ENCODE measurements around the gene FICD. TPM values are rescaled to one million over a fixed set of nuclear protein-coding genes. Genes with fewer than 3 reads are reported as not detected.
A peak's percentile ranks its signal among the peaks of the same experiment; 100 is the strongest.
"Not testable (repeated sequence)": the region's sequence is repeated elsewhere in the genome, so short reads cannot be mapped to it uniquely, and the experiment has no call there.

The FICD gene
- polyA plus RNA-seq, 1 donor from 2014 or later: 3.5 TPM

DNA sequence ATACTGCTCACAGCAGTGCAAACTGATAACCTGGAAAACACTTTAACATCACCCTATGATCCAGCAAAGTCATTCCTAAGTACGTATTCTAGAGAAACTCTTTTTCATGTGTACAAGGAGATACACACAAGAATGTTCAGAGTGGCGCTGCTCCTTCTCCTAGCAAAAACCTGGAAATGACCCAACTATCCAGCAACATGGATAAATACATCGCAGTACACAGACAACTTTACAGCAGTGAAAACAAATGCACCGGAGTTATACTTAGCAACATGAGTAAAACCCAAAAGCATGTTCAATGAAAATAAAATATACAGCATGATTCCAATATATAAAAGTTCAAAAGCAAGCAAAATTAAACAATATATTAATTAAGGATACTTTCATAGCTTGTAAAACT, 27.2 kb downstream of the FICD start:
- Mint-ChIP-seq H3K4me1 (peaks cover 19 to 27% (median 20%) of the 10 kb centered on the region in 3 donors), H3K27ac (peak overlapping the region in 2 of 3 donors; percentile 18 to 90), H3K36me3 (peaks cover 8% of the 10 kb centered on the region), H3K4me3 (peak overlapping the region in 2 of 4 donors; percentile 52 to 94), H3K27me3 (no peaks in the 10 kb centered on the region), H3K9me3 (no peaks in the 10 kb centered on the region)

DNA sequence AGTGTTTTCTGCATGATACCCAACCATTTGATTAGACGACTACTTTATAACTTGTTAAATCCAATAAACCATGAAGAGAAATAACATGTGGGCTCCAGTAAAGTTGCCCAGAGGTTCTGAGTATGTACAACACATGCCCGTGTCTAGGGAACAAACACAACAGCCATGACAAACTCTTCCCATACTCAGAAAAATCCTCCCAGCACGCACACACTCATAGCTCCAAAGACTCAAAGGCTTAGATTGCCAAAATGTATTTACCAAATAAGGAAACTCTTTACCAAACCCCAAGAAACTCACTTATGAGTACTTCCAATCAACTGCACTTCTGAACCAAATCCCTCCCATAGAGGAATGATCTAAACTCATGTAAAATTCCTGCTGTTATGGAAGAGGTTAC, 28.6 kb downstream of the FICD start:
- H3K4me3 Mint-ChIP-seq: no peak overlapping the region
- no peaks in the 10 kb centered on the region for H3K27me3 Mint-ChIP-seq
- no peaks in the 10 kb centered on the region for H3K9me3 Mint-ChIP-seq
- peaks cover 4% of the 10 kb centered on the region for H3K36me3 Mint-ChIP-seq
- H3K27ac Mint-ChIP-seq: peak overlapping the region in 2 of 3 donors; percentile 20 to 70
- peaks cover 22 to 36% (median 29%) of the 10 kb centered on the region in 3 donors for H3K4me1 Mint-ChIP-seq

DNA sequence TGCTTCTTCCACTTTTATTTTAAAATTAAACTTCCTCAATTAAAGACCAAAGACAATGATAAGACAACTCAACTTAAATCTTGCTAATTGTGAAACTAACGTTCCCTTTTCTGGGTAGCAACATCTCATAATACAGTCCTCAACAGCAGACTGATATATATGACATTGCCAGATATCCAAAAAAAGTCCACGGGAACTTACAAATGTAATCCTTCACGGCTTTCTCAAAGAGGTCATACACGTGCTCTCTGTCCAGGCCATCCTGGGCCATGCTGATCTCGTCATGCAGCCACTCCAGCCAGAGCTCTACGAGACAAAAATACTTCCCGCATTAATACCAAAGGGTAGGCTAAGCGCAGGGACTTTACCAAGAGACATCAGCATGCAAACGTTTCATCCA, 32.6 kb downstream of the FICD start:
- Mint-ChIP-seq H3K27ac (peak overlapping the region in 1 of 3 donors; percentile 35), H3K27me3 (no peaks in the 10 kb centered on the region), H3K4me1 (peaks cover 32 to 46% (median 37%) of the 10 kb centered on the region in 3 donors), H3K9me3 (no peaks in the 10 kb centered on the region), H3K36me3 (peaks cover 4% of the 10 kb centered on the region), H3K4me3 (peak overlapping the region in 1 of 4 donors; percentile 4)

DNA sequence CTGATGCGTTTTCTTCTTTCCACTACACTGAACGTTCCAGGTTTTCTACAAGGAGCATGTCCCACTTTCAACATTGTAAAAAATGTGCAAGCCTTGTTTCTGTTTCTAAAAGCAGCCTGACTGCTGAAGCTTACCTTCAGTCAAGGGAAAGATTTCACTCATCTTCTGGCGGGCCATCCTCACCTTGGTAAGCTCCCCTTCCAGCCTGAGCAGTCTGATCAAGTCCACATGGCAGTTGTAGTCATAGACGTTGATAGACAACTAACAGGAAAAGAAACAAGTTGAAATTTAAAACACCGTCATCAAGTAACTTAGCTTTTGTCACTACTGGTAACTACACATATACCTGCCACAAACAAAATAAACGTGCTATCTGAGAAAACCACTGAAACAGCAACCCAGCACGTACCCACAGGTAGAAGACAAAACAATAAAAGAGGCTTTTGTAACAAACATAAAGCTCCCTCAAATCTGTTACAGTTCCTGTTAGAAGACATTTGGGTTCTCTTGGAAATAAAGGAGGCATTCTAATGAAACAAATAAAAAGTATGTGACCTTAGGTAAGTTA, 34.0 kb downstream of the FICD start:
- H3K27me3 Mint-ChIP-seq: no peaks in the 10 kb centered on the region
- peaks cover under 1% of the 10 kb centered on the region for H3K36me3 Mint-ChIP-seq
- peaks cover 43 to 50% (median 46%) of the 10 kb centered on the region in 3 donors for H3K4me1 Mint-ChIP-seq
- H3K4me3 Mint-ChIP-seq: peak overlapping the region in 1 of 4 donors; percentile 37
- peak overlapping the region in 1 of 3 donors; percentile 47 for H3K27ac Mint-ChIP-seq
- H3K9me3 Mint-ChIP-seq: no peaks in the 10 kb centered on the region

DNA sequence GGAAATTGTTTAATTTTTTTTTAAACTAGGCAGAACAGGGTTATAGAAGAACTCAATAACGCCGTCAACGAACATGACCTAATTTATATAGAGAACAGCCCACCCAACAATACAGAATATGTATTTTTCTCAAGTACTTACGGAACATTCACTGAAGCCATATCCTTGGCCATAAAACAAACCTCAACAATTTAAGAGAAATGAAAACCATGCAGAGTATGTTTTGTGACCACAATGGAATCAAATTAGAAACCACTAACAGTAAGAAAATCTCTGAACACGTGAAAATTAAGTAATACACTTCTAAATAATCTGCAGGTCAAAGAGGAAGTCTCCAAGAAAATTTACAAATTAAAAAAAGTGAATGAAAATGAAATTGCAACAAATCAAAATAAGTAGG, 36.5 kb downstream of the FICD start:
- Mint-ChIP-seq H3K4me3 (peak overlapping the region in 2 of 4 donors; percentile 74), H3K27ac (peak overlapping the region in 1 of 3 donors; percentile 36), H3K27me3 (no peaks in the 10 kb centered on the region), H3K4me1 (peaks cover 42 to 61% (median 59%) of the 10 kb centered on the region in 3 donors), H3K9me3 (no peaks in the 10 kb centered on the region), H3K36me3 (no peaks in the 10 kb centered on the region)

DNA sequence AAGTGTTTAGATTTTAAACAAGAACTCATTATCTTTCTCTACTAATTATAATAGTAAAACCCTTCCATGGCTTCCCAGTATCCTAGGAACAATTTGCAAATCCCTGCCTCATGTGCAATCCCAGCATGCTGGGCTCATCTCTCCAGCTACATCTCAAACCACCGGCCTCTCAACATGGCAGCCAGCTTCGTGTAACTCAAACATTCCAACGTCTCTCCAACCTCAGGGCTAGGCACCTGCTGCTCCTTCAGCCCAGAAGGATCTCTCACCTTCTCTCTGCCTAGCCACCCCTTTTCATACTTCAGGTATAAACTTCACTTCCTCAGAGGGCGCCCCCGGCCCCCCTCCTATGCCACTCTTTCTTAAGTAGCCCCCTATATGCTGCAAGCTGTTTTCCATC, 38.7 kb downstream of the FICD start:
- no peaks in the 10 kb centered on the region for H3K36me3 Mint-ChIP-seq
- no peaks in the 10 kb centered on the region for H3K9me3 Mint-ChIP-seq
- peaks cover 49 to 62% (median 58%) of the 10 kb centered on the region in 3 donors for H3K4me1 Mint-ChIP-seq
- H3K27ac Mint-ChIP-seq: no peak overlapping the region
- peak overlapping the region in 2 of 4 donors; percentile 38 to 39 for H3K4me3 Mint-ChIP-seq
- no peaks in the 10 kb centered on the region for H3K27me3 Mint-ChIP-seq

DNA sequence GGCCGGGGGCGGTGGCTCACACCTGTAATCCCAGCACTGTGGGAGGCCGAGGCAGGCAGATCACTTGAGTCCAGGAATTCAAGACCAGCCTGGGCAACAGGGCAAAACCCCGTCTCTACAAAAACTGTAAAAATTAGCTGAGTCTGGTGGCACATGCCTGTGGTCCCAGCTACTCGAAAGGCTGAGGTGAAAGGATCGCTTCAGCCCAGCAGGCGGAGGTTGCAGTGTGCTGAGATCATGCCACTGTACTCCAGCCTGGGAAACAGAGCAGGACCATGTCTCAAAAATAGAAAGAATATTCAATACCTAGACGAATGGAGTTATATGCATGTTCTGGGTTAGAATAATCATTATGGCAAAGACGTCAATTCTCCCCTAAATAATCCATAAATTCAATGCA, 40.3 kb downstream of the FICD start:
- H3K4me1 Mint-ChIP-seq: peaks cover 55 to 67% (median 61%) of the 10 kb centered on the region in 3 donors
- H3K9me3 Mint-ChIP-seq, H3K27ac Mint-ChIP-seq, H3K4me3 Mint-ChIP-seq, H3K36me3 Mint-ChIP-seq, H3K27me3 Mint-ChIP-seq: not testable (repeated sequence)

DNA sequence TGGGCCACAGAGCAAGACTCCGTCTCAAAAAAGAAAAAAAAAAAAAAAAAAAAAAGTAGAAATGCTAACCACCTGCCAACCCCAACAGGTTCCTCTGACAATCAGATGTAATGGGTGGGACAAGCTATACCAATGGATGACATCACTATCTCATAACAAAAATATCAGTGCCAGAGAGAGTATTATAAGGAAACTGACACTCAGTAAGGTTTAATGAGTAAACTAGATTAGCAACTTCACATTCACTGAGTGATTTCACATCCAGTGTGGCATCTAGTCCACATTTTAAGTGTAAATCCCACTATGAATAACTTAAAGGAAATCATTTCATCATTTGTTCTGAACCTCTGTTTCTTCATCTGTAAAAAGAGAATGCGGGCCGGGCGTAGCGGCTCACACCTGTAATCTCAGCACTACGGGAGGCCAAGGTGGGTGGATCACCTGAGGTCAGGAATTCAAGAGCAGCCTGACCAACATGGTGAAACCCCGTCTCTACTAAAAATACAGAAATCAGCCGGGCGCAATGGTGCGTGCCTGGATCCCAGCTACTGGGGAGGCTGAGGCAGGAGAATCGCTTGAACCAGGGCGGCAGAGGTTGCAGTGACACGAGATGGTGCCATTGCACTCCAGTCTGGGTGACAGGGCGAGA, 44.1 kb downstream of the FICD start:
- no peaks in the 10 kb centered on the region for H3K9me3 Mint-ChIP-seq
- peak overlapping the region; percentile 23 to 69 (median 38) for H3K27ac Mint-ChIP-seq
- H3K4me1 Mint-ChIP-seq: peaks cover 37 to 48% (median 39%) of the 10 kb centered on the region in 3 donors
- peak overlapping the region; percentile 65 to 89 (median 83) for H3K4me3 Mint-ChIP-seq
- H3K27me3 Mint-ChIP-seq: no peaks in the 10 kb centered on the region
- no peaks in the 10 kb centered on the region for H3K36me3 Mint-ChIP-seq

DNA sequence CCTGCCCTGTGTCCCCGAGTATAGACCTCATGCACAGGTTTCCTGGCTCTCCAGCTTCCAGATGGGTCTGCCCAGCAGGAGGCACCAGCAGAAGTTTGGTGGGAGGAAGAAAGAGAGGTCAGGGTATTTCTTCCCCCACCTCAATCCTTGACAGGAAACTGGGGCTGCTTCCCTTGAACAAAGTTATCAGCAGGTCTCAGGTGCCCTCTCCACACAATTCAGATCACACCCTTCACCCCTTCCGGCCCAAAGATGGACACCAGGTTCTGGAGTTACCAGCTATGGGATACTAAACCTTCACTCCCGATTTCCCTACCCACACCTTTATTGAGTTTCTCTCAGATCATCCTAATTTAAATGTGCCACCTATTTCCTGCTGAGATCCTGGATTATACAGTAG, 44.7 kb downstream of the FICD start:
- H3K4me1 Mint-ChIP-seq: peaks cover 35 to 48% (median 36%) of the 10 kb centered on the region in 3 donors
- H3K27me3 Mint-ChIP-seq: no peaks in the 10 kb centered on the region
- no peaks in the 10 kb centered on the region for H3K36me3 Mint-ChIP-seq
- H3K9me3 Mint-ChIP-seq: no peaks in the 10 kb centered on the region
- H3K4me3 Mint-ChIP-seq: peak overlapping the region; percentile 97 to 100 (median 100)
- peak overlapping the region; percentile 97 to 99 (median 99) for H3K27ac Mint-ChIP-seq

DNA sequence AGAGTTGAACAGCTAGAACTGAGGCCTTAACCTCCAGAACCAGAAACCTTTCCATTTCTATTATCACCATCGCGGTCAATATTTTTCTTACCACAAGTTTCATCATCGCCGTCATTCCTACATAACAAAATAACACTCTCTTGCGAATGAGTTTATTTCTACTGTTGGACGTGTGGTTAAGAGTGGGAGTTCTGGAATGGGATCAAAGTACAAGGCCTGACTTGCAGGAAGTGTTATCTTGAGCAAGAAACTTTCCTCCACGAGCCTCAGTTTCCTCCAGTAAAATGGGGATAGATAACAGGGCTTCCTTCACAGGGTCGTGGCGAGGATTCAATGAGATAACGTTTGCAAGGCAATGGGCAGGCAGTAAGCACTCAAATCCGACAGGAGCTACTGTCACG, 45.2 kb downstream of the FICD start:
- Mint-ChIP-seq H3K27ac (peak overlapping the region; percentile 97 to 99 (median 99)), H3K36me3 (no peaks in the 10 kb centered on the region), H3K9me3 (no peaks in the 10 kb centered on the region), H3K4me3 (peak overlapping the region; percentile 97 to 100 (median 100)), H3K4me1 (peaks cover 32 to 44% (median 33%) of the 10 kb centered on the region in 3 donors), H3K27me3 (no peaks in the 10 kb centered on the region)

DNA sequence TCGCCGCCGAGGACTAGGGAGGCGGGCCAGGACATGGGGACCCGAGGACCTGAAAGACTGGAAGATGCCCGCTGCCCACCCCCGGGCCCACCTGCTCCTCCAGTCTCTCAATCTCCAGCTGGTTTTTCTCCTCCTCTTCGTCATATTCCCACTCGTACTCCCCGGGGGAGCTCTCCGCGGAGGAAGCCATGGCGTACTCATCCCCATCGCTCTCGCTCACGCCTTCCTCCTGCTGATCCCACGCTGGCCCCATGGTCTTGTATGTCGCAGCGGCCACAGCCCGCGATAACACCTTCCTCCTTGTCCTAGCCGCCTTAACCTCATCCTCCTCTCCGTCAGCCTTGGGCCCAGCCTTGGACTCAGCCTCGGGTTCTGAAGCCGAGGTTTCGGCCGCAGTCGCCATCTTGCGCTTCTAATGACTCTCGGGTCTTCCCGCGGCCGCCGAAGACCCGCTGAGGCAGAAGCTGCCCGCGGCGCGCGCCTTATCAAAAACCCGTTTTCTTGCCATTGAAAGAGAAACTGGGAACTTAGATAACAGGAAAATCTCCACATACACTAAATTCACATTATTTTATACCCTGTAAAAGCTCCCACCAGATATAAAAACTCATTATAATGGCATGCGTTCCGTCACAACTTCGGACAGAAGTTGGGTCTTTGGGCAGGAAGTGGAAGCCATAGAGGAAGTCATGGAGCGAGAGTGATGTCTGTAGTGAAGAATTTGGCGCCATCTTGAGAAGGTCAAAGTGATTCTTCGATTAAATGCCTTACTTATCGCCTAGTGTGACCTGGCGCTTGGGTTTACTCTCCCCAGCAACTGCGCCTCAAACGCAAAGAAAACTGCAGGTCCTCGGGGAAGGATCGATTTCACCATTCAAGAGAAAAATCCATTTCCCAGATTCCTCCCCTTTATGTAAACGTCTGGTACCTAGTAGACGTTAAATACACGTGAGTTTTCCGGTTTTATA, 46.0 kb downstream of the FICD start, which contains the start of gene SART3:
SART3 (minus strand) TSS at position 422 of the 968 bp plus-strand sequence; CDS start at position 403, 19 bp downstream.
- Mint-ChIP-seq H3K27ac (peak within 1 kb of the TSS; percentile 97 to 99 (median 99)), H3K36me3 (peaks cover 3% of the 10 kb centered on the region), H3K27me3 (no peaks in the 10 kb centered on the region), H3K4me1 (peaks cover 31 to 41% (median 37%) of the 10 kb centered on the region in 3 donors), H3K4me3 (peak within 1 kb of the TSS; percentile 97 to 100 (median 100)), H3K9me3 (no peaks in the 10 kb centered on the region)

DNA sequence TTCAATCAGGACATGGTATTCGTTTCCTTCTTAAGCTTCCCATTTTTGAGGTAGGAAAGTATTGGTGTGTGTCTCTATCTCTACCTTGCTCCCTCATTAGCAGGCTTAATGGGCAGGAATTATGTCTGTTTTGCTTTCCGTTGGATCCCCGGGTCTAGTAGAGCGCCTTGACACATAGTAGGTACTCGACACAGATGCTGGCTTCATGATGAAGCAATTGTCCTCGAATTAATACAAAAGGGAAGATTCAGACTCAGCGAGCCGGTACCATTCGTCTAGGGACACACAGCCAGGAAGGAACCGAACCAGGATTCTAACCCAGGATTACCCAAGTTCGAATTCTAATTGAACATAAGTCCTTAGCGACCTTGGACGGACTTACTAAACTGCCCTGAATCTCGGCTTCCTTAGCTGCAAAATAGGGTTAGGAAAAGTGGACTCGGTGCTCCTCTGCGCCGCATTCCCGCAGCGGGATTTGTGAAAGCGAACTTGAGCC, 46.8 kb downstream of the FICD start:
- no peaks in the 10 kb centered on the region for H3K27me3 Mint-ChIP-seq
- H3K27ac Mint-ChIP-seq: peak overlapping the region; percentile 97 to 99 (median 99)
- peaks cover 3% of the 10 kb centered on the region for H3K36me3 Mint-ChIP-seq
- no peaks in the 10 kb centered on the region for H3K9me3 Mint-ChIP-seq
- peak overlapping the region; percentile 97 to 100 (median 100) for H3K4me3 Mint-ChIP-seq
- peaks cover 23 to 41% (median 33%) of the 10 kb centered on the region in 3 donors for H3K4me1 Mint-ChIP-seq

DNA sequence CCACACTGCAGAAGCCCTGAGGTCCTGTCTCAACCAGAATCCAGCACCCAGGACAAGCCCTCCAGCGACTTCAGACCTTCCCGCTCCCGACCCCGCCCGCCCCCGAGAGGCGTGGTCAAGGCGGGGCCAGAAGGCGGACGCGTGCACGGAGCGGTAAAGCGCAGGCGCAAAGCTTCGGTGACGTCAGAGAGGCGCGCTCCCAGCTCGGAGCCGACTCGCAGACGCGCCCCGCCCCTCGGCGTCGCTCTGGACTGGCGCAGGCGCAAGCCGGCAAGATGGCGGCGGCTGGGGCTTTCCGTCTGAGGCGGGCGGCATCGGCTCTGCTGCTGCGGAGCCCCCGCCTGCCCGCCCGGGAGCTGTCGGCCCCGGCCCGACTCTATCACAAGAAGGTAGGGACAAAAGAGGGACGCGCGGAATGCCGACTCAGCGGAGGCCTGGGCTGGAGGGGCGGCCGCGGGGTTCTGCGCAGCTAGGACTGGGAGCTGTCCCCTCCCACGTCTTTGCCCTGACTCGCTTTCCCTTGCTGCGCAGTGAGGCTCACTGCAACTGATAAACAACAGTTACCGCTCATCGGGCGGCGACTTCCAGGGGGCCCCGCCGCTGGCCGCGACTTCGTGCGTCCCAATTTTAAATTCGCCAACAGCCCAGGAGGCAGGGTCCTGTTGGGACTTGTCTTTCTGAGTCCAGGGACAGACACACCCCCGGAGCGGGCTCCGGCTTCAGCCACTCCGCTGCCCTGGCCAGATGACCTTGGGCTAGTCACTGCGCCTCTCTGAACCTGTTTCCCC, 47.5 kb downstream of the FICD start, which contains the start of gene ISCU:
ISCU (plus strand) TSS at position 249 of the 788 bp plus-strand sequence; CDS start at position 276, 27 bp downstream.
- peak within 1 kb of the TSS; percentile 97 to 99 (median 99) for H3K27ac Mint-ChIP-seq
- H3K9me3 Mint-ChIP-seq: no peaks in the 10 kb centered on the region
- H3K27me3 Mint-ChIP-seq: no peaks in the 10 kb centered on the region
- peaks cover 6% of the 10 kb centered on the region for H3K36me3 Mint-ChIP-seq
- H3K4me1 Mint-ChIP-seq: peaks cover 24 to 44% (median 36%) of the 10 kb centered on the region in 3 donors
- peak within 1 kb of the TSS; percentile 97 to 100 (median 100) for H3K4me3 Mint-ChIP-seq
